ENCODE results near the gene ACSL3.
"Not testable (repeated sequence)": the region's sequence is repeated elsewhere in the genome, so short reads cannot be mapped to it uniquely, and the experiment has no call there.

ACSL3 gene
- total RNA-seq: 70.4 to 79.9 (median 73.9) reads per million in 3 experiments

GRCh38 chr2:222860740-222861410, at the start of gene ACSL3:
Gene ACSL3, plus strand, starts transcription at chr2:222861036. Its CDS starts 47,737 bp downstream, at chr2:222908773.
- DNase-seq: peak; percentile 89

GRCh38 chr2:222811828-222812227, 49.0 kb upstream of the ACSL3 start:
- DNase-seq: no peak

DNA sequence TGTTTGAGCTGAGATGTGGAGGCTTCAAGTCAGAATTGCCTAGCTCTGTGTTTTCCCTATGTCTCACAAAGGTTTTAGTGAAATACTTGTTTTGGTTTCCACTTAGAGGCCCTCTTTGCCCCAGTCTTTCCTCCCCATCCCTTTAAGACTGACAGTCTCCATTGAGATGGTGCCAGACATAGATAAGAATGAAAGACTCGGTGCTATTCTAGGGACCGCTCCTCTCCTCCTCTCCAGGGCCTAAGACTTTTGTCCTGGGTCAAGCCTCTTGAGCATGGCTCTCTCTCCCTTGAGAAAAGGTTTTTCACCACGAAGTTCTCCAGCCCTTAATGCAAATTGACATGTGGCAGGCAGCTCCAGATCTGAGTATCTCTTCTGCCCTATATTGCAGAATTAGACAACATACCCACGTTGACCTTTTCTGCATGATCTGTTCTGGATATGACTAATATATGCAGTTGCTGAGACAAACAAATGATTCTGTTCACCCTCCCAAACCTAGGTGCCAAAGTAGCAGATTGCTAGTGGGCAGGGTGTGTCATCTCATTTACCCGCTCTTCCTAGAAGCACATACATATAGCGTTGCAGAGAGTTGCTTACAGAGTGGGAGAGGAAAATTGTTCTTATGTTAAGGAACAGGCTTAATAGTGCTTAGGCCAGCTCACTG, 47.5 kb upstream of the ACSL3 start:
- DNase-seq: no peak

DNA sequence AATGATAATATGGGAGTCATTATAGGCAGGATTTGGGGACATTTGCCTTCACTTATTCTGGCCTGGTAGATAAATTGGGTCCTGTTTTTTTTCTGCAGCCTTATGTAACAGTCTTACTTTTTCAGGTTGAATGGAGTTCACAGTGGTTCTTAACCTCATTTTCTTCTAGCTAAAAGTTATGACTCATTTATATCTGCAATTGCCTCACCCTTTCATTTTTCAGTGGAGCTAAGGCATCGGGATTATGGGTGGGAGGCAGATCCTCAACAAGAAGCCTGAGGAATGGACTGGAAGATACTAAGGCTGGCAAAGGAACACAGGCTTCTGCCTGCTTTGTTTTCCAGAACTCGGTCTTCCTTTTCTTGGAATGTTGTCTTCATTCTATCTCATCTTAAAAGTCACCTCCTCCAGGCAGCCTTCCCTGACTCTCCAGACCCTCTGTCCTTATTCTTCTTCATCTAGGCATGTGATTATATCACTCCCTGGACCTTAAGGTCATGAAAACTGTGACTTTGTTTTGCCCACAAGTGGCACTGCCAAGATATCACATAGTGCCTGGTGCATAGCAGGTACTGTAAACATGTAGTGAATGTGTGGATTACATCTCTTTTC, 41.0 kb upstream of the ACSL3 start:
- no peak for DNase-seq

DNA sequence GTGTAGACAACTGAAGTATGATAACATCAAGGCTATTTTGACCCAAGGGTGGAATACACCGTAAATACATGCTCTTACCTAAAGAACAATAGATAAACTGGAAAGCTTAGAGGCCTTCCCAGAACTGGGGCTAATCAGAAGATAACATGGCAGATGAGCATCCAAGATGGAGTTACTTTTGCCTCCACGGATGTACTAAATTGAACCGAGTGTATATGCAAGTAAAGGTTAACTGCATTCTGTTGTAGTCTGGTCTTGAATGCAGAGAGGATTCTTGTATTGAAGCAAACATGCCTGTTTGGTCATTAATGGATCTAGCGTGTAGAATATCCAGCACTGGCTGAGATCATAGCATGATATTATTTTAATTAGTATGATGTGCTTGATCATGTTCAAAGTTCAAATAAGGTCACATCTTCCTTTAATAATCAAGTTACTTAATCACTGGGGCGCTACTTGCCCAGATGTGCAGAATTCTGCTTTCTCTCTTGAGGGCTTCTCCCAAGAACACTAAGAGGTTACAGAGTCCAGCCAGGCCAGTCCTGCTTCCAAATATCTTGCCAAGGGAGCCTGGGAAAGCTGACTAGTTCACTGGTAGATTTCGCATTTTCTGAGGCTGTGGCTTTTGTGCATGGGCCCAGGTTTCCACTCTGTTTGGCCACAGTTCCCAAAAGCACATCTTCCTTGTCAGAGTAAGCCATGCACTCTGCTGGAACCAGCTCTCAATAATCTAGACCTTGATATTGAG, 37.5 kb upstream of the ACSL3 start:
- DNase-seq: no peak

- no peak for DNase-seq
Observed at GRCh38 chr2:222825031-222825430, 35.8 kb upstream of the ACSL3 start.

DNA sequence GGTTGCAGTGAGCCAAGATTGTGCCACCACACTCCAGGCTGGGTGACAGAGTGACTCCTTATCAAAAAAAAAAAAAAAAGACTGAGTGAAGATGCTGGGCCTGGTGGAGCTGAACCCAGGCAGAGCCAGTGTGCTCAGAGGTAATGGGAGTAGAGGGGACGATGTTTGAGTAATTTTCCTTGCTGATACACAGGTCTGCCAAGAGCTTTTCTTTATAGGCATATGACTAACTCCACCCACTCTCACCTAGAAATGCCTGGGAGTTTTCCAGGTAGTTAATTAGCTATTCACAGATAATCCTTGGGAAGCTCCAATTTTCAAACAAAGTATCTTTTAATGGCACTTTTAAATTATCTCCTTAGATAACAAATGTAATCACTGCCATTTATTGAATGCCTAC, 33.4 kb upstream of the ACSL3 start:
- DNase-seq: no peak

DNA sequence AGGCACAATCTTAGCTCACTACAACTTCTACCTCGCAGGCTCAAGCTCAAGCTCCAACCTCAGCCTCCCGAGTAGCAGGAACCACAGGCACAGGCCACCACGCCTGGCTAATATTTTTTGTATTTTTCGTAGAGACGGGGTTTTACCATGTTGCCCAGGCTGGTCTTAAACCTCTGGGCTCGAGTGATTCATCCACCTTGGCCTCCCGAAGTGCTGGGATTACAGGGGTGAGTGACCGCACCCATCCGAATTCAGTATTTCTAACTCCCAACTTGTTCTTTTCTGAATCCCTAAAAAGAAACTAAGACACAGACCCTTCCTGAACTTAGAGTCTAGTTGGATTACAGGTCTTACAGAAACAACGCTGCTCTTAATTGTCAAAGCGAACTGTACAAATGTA, 32.3 kb upstream of the ACSL3 start:
- no peak for DNase-seq

GRCh38 chr2:222830164-222830563, 30.7 kb upstream of the ACSL3 start:
- no peak for DNase-seq

- DNase-seq: no peak
Observed at GRCh38 chr2:222833410-222833809, 27.4 kb upstream of the ACSL3 start.

- no peak for DNase-seq
Observed at GRCh38 chr2:222835143-222835822, 25.6 kb upstream of the ACSL3 start.

DNA sequence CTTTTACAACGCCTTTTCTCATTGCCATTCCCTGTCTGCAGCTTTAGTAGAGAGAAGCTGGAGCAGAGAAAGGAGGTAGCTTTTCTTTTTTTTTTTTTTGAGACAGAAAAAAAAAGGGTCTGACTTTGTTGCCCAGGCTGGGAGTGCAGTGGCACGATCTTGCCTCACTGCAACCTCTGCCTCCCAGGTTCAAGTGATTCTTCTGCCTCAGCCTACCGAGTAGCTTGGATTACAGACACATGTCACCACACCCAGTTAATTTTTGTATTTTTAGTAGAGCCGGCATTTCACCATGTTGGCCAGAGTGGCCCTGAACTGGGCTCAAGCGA, 25.0 kb upstream of the ACSL3 start:
- no peak for DNase-seq

DNA sequence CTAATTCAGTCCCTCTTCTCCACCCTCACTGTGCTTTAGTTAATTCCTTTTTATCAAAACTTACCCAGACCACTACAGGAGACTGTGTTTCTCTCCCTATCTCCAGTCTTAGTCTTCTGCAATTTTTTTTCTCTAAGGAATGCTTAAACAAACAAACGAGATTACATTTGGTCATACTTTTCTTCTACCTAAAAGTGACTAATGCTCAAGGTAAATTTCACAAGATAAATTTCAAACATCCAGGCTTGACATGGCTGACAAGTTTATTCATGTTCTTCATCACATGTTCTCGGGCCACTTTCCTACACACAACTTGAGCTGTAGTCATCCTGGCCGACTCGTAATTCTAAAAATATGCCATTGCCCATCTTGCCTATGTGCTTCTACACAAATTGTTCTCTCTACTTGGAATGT, 23.2 kb upstream of the ACSL3 start:
- no peak for DNase-seq

- DNase-seq: no peak
Observed at GRCh38 chr2:222840060-222840802, 20.6 kb upstream of the ACSL3 start.

DNA sequence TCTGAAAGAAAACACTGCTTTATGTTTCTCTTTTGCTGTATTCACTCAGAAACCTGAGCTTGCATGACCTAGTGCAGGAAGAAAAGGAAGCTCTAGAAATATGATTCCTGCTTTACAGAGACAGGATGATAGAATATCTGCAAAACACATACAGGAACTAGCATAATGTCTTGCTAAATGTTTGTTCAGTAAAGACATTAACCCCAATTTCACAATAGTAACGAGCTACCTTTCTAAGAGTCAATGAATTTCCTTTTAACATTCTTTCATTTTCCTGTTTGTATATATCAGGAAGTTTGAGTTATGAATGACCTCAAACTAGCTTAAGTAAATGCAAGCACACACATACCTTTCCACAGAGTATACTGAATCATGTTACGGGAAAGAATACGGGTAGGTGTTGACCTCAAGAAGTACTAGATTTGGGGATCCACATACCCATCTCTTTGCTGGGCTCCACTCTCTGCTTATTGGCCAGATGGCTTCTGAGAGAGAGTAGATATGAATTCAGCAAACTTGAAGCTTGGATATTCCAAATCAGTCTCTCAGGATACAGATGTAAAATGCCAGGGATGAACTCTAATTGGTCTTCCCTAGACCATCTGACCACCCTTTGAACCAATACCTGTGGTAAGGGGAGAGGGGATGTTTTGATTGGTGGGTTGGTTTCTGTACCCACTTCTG, 18.2 kb upstream of the ACSL3 start:
- DNase-seq: no peak

DNA sequence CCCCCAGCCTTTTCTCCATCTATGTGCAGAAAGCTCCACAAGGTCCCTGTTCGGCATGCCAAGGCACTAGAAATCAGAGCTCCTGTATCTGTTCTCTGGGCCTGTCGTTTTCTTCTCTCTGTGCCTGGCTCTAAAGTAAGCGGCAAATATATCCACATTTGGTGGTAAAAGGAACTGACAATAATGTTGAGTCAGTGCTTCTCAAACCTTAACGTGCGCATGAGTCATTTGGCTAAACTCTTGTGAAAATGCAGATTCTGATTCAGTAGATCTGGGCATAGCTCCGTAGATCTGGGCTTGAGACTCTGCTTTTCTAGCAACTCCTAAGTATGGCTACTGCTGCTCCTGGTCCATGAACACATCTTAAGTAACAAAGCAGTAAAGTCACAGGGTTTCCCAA, 16.5 kb upstream of the ACSL3 start:
- DNase-seq: no peak

DNA sequence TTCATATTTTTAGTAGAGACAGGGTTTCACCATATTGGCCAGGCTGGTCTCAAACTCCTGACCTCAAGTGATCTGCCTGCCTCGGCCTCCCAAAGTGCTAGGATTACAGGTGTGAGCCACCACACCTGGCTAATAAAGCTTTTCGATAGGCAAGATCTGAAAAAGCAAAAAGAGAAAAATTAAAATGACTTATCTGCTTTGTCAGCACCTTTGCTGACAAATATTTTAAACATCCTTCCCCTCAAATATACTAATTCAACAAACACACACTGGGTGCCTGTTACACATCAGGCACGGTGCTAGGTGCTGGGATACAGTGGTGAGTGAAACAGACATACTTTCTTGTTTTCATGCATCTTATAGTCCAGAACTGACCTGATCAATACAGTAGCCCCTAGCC, 15.5 kb upstream of the ACSL3 start:
- not testable (repeated sequence) for DNase-seq

DNA sequence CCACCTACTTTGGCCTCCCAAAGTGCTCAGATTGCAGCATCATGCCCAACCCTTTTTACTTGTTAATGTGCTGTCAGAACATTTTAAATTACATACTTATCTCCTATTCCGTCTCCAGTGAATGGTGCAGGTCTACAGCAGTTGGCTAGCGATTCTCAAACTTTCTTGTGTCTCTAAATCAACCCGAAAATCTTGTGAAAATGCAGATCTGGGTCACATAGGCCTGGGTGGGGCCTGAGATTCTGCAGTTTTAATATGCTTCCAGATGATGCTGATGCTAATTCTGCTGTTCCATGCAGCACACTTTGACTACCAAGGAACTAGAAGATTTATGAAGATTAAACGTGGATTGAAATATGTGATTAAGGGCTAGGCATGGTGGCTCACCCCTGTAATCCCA, 14.8 kb upstream of the ACSL3 start:
- DNase-seq: no peak

DNA sequence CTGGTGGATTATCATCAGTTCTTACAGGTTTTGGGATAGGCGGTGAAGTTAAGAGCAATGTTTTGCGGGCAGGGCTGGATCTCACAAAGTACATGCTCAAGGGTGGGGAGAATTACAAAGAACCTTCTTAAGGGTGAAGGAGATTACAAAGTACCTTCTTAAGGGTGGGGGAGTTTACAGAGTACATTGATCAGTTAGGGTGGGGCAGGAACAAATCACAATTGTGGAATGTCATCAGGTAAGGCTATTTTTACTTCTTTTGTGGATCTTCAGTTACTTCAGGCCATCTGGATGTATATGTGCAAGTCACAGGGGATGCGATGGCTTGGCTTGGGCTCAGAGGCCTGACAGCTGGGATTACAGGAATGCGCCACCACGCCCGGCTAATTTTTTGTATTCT, 12.8 kb upstream of the ACSL3 start:
- DNase-seq: not testable (repeated sequence)

DNA sequence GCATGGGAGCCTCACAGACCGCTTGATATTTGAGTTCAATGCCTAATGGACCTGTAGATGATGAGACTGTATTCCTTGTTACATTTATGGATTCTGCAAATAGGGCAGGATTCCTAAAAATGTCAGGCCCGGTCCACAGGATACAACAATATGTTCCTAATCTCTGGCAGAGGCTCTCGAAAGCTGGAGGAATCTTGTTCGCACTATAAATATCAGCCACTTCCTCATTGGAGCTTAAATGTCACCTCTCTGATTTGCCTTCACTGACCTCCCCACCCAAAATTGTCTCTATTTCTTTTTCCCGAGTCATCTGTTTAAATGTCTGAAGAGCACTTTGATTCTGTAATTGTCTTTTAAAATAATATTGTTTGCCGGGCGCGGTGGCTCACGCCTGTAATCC, 12.0 kb upstream of the ACSL3 start:
- DNase-seq: no peak

DNA sequence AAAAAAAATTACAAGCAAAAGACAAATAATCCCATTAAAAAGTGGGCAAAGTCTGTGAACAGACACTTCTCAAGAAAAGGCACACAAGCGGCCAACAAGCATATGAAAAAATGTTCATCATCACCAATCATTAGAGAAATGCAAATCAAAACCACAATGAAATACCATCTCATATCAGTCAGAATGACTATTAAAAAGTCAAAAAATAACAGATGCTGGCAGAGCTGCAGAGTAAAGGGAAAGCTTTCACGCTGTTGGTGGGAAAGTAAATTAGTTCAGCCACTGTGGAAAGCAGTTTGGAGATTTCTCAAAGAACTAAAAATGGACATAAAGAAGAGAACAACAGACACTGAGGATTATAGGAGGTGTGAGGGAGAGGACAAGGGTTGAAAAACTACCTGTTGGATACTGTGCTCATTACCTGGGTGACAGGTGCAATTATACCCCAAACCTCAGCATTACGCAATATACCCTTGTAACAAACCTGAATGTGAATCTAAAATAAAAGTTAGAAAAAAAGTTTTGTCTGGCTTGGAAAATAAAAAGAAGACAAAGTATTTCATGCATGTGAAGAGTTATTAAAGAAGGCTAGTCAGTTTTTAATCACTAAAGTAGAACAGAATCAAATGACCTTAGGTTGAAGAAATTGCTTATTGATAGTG, 8.7 kb upstream of the ACSL3 start:
- DNase-seq: no peak
